Measurements from ENCODE around the gene ATP8B1. TPM values are rescaled to one million over a fixed set of nuclear protein-coding genes. Genes with fewer than 3 reads are reported as not detected.

Gene ATP8B1
- total RNA-seq, 1 donor from 2014 or later, result 38.7 TPM

GRCh38 chr18:57811477-57812125, 8.5 kb upstream of the ATP8B1 start:
- no peaks in the 10 kb centered on the region for H3K27me3 Mint-ChIP-seq (ENCODE audit: unreplicated experiment)
- no peak overlapping the region for H3K4me3 Mint-ChIP-seq (ENCODE audit: unreplicated experiment)
- DNase-seq (ENCODE audit: extremely low spot score, unreplicated experiment), result no peak
- peaks cover 44% of the 10 kb centered on the region for H3K4me1 Mint-ChIP-seq (ENCODE audit: unreplicated experiment)
- H3K27ac Mint-ChIP-seq (ENCODE audit: unreplicated experiment), result no peak overlapping the region
- peaks cover 9% of the 10 kb centered on the region for H3K9me3 Mint-ChIP-seq (ENCODE audit: unreplicated experiment)
- TF ChIP-seq CTCF (IDR thresholded peaks at IDR 0.05), result no peak
- H3K36me3 Mint-ChIP-seq (ENCODE audit: unreplicated experiment), result peaks cover 4% of the 10 kb centered on the region

- Mint-ChIP-seq H3K27ac (ENCODE audit: unreplicated experiment) (peak overlapping the region; percentile 92), H3K4me3 (ENCODE audit: unreplicated experiment) (no peak overlapping the region), H3K4me1 (ENCODE audit: unreplicated experiment) (peaks cover 50% of the 10 kb centered on the region), H3K27me3 (ENCODE audit: unreplicated experiment) (no peaks in the 10 kb centered on the region), H3K36me3 (ENCODE audit: unreplicated experiment) (peaks cover 4% of the 10 kb centered on the region), H3K9me3 (ENCODE audit: unreplicated experiment) (peaks cover 9% of the 10 kb centered on the region)
- DNase-seq (ENCODE audit: extremely low spot score, unreplicated experiment), result no peak
- TF ChIP-seq CTCF (IDR thresholded peaks at IDR 0.05), result no peak
Observed at GRCh38 chr18:57809190-57809589, 6.1 kb upstream of the ATP8B1 start.

GRCh38 chr18:57807336-57808117, 4.4 kb upstream of the ATP8B1 start:
- H3K27me3 Mint-ChIP-seq (ENCODE audit: unreplicated experiment), result no peaks in the 10 kb centered on the region
- H3K9me3 Mint-ChIP-seq (ENCODE audit: unreplicated experiment), result no peaks in the 10 kb centered on the region
- H3K27ac Mint-ChIP-seq (ENCODE audit: unreplicated experiment), result peak overlapping the region; percentile 92
- no peak for DNase-seq (ENCODE audit: extremely low spot score, unreplicated experiment)
- H3K36me3 Mint-ChIP-seq (ENCODE audit: unreplicated experiment), result no peaks in the 10 kb centered on the region
- H3K4me1 Mint-ChIP-seq (ENCODE audit: unreplicated experiment), result peaks cover 40% of the 10 kb centered on the region
- TF ChIP-seq CTCF (IDR thresholded peaks at IDR 0.05), result no peak
- H3K4me3 Mint-ChIP-seq (ENCODE audit: unreplicated experiment), result no peak overlapping the region

- Mint-ChIP-seq H3K27me3 (ENCODE audit: unreplicated experiment) (no peaks in the 10 kb centered on the region), H3K4me3 (ENCODE audit: unreplicated experiment) (peak overlapping the region; percentile 27), H3K9me3 (ENCODE audit: unreplicated experiment) (no peaks in the 10 kb centered on the region), H3K4me1 (ENCODE audit: unreplicated experiment) (peaks cover 40% of the 10 kb centered on the region), H3K27ac (ENCODE audit: unreplicated experiment) (peak overlapping the region; percentile 92), H3K36me3 (ENCODE audit: unreplicated experiment) (no peaks in the 10 kb centered on the region)
- no peak for DNase-seq (ENCODE audit: extremely low spot score, unreplicated experiment)
- TF ChIP-seq CTCF (IDR thresholded peaks at IDR 0.05), result no peak
Observed at GRCh38 chr18:57806978-57807285, 3.8 kb upstream of the ATP8B1 start.

- Mint-ChIP-seq H3K36me3 (ENCODE audit: unreplicated experiment) (no peaks in the 10 kb centered on the region), H3K27me3 (ENCODE audit: unreplicated experiment) (no peaks in the 10 kb centered on the region), H3K27ac (ENCODE audit: unreplicated experiment) (peak overlapping the region; percentile 92), H3K9me3 (ENCODE audit: unreplicated experiment) (no peaks in the 10 kb centered on the region), H3K4me1 (ENCODE audit: unreplicated experiment) (peaks cover 39% of the 10 kb centered on the region), H3K4me3 (ENCODE audit: unreplicated experiment) (peak overlapping the region; percentile 27)
- DNase-seq (ENCODE audit: extremely low spot score, unreplicated experiment), result no peak
- no peak for TF ChIP-seq CTCF (IDR thresholded peaks at IDR 0.05)
Observed at GRCh38 chr18:57806201-57806977, 3.3 kb upstream of the ATP8B1 start.

Measured in osteocyte (in vitro differentiated cells).